ENCODE results near the gene SECTM1.

Gene SECTM1

GRCh38 chr17:82346342-82347300 is 13.1 kb upstream of the SECTM1 start:
- peak; percentile 55 for FAIRE-seq

- no peak for FAIRE-seq
Observed at GRCh38 chr17:82345151-82345976, 11.8 kb upstream of the SECTM1 start.

GRCh38 chr17:82344175-82344907 is 10.8 kb upstream of the SECTM1 start:
- no peak for FAIRE-seq

GRCh38 chr17:82343560-82343959 is 10.0 kb upstream of the SECTM1 start:
- FAIRE-seq, result peak; percentile 82

GRCh38 chr17:82342361-82343079 is 9.0 kb upstream of the SECTM1 start:
- FAIRE-seq, result no peak

- FAIRE-seq, result no peak
Observed at GRCh38 chr17:82339634-82340580, 6.3 kb upstream of the SECTM1 start.

- FAIRE-seq, result peak; percentile 96
Observed at GRCh38 chr17:82338858-82339633, 5.5 kb upstream of the SECTM1 start.

- no peak for FAIRE-seq
Observed at GRCh38 chr17:82334622-82335394, 1.2 kb upstream of the SECTM1 start.

- no peak for FAIRE-seq
Observed at GRCh38 chr17:82334204-82334621, 647 bp upstream of the SECTM1 start.

- no peak for FAIRE-seq
Observed at GRCh38 chr17:82332669-82333278, 792 bp downstream of the SECTM1 start.

GRCh38 chr17:82331345-82331939 is 2.1 kb downstream of the SECTM1 start:
- FAIRE-seq, result no peak

GRCh38 chr17:82330322-82331239 is 3.0 kb downstream of the SECTM1 start:
- FAIRE-seq, result no peak

GRCh38 chr17:82329683-82330321 is 3.8 kb downstream of the SECTM1 start:
- no peak for FAIRE-seq

- FAIRE-seq, result no peak
Observed at GRCh38 chr17:82328994-82329507, 4.5 kb downstream of the SECTM1 start.

- FAIRE-seq, result no peak
Observed at GRCh38 chr17:82328141-82328993, 5.2 kb downstream of the SECTM1 start.

GRCh38 chr17:82327757-82328140 is 5.8 kb downstream of the SECTM1 start:
- no peak for FAIRE-seq

Measured in G401.6 (cell line).